RWPE1 (cell line): ENCODE data around the gene ATP11A.

Source experiments
- CTCF ChIA-PET: fragments of 350-600 bp; sonication (Branson Sonifier 250); formaldehyde crosslinking; extraction: SDS; loops from one replicate; lab custom pipeline; 2021; lab: Yijun Ruan, JAX
- POLR2A ChIA-PET: fragments of 400-600 bp; formaldehyde crosslinking; extraction: SDS; loops from one replicate; lab custom pipeline; 2020; ENCODE audit warnings: antibody characterized with exemption; ENCODE audit not compliant: low non-redundant PET; lab: Yijun Ruan, JAX
- DNase-seq: peaks from one replicate; pipeline ENCODE4 v3.0.0; 2012; ENCODE audit warnings: low spot score
- H3K27ac ChIP-seq: fragments of 450-650 bp; 2 replicates; pipeline ENCODE4 v1.5.1; 2017
- TF ChIP-seq, protein P1 (sequence below): fragments of 450-650 bp; conservative IDR thresholded peaks from 2 replicates; pipeline ENCODE4 v1.5.1; 2017; ENCODE audit warnings: low read depth, mild to moderate bottlenecking

Gene ATP11A

DNA sequence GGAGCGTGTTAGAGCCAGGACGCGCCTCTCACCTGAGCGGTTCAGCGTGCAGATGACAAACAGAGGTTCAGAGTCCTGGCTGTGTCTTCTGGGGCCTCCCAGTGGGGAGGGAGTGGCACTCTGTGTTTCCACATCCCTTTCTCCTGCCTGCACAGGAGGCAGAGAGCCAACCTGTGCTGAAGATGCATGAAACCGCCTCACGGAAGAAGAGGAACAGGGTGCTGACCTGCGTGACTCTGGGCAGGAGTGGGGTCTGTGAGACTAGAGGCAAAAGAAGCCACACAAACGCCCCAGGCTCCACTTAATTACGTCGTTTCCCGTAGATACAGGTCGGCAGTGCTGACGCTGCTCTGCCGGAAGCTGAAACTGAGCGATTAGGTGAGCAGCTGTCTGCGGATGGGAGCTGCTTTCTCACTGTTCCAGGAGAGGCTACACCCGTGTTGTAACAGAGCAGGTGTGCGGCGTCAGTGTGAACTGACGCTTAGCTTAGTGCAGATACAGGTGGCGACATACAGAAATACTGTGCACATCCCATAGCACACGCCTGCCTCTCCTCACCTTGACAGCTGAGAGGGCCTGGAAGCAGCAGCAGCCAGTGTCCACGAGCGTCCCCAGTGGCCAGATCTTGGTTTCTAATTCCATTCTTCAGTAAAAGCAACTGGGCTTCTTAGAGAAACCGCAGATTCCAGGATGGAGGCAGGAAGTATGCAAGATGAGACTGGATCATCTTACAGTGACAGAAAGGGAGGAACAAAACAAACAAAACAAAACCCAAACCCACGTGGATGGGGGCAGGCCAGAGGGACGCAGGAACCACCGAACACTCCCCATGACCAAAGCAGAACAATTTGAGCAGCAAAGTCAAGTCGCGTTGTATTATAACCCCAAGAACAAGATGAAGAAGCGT is 241.4 kb downstream of the ATP11A start:
- DNase-seq = peak; percentile 47
- no peak overlapping the region for H3K27ac ChIP-seq
- ChIA-PET CTCF (interaction anchor here (0.5 to 1.1 kb wide), 4 partner anchors 12 to 1073 kb away, joined by 3 to 4 read pairs (median 3); no protein-coding TSS in a partner anchor), POLR2A (no interaction called here)
- TF ChIP-seq, protein P1, sequence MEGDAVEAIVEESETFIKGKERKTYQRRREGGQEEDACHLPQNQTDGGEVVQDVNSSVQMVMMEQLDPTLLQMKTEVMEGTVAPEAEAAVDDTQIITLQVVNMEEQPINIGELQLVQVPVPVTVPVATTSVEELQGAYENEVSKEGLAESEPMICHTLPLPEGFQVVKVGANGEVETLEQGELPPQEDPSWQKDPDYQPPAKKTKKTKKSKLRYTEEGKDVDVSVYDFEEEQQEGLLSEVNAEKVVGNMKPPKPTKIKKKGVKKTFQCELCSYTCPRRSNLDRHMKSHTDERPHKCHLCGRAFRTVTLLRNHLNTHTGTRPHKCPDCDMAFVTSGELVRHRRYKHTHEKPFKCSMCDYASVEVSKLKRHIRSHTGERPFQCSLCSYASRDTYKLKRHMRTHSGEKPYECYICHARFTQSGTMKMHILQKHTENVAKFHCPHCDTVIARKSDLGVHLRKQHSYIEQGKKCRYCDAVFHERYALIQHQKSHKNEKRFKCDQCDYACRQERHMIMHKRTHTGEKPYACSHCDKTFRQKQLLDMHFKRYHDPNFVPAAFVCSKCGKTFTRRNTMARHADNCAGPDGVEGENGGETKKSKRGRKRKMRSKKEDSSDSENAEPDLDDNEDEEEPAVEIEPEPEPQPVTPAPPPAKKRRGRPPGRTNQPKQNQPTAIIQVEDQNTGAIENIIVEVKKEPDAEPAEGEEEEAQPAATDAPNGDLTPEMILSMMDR = peak; percentile 77

DNA sequence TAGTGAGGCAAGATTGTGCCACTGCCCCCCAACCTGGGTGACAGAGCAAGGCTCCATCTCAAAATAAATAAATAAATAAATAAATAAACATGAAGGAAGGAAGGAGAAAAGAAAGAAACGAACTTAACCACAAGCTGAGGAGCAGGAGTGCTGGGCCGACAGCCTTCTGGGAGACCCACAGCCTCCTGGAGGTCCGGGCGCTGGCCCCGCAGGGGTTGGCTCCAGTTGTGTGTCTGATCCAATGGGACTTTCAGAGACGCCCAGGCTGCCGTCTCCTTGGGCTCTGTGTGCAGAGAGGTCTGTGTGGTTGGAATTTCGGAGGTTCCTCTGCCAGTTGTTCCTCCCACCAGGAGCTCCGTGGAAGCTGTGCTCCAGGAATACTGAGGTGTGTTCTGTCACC is 243.1 kb downstream of the ATP11A start:
- ChIA-PET POLR2A (no interaction called here), CTCF (no interaction called here)
- H3K27ac ChIP-seq = no peak overlapping the region
- DNase-seq = no peak
- TF ChIP-seq, protein P1 = no peak

DNA sequence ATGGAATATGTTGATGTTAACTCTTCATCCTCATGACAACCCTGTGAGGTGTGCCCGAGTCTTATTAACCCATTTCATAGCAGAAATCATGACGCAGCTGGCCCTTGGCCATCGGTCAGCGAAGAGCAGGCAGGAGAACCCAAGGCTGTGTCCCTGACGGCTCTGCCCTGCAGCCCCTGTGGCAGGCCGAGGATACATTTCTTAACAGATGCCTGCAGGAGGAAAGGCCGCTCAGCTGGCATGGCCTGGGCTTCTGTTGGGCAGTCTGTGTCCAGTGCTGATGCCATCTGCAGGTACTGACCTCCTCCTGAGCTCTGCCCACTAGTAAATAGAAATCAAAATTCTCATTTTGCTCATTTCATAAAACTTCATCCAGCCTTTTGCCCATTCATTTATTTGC is 243.8 kb downstream of the ATP11A start:
- POLR2A ChIA-PET = no interaction called here
- DNase-seq = no peak
- H3K27ac ChIP-seq = no peak overlapping the region
- TF ChIP-seq, protein P1 = no peak
- CTCF ChIA-PET = no interaction called here

DNA sequence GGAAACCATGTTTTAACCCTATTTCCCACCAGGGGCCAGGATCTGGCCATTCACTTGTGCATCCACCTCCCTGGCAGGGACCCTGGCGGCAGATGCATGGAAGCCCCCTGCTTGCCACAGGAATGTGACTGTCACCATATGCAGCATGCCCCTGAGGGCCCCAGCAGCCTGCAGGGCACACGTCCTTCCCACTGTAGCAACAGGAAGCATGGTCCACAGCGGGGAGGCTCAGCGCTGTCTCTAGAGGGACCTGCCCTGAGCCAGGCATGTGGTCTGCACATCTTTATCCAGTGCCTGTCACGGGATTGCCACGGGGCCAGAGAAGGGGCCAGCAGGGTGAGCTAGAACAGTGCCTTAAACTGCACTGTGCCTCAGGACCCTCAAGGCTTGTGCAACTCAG is 244.2 kb downstream of the ATP11A start:
- CTCF ChIA-PET = no interaction called here
- TF ChIP-seq, protein P1 = no peak
- POLR2A ChIA-PET = no interaction called here
- DNase-seq = no peak
- no peak overlapping the region for H3K27ac ChIP-seq
